ENCODE data around the gene TPK1. TPM values are rescaled to one million over a fixed set of nuclear protein-coding genes. Genes with fewer than 3 reads are reported as not detected.

Gene TPK1
- total RNA-seq, 1 experiment from 2014 or later = 3.1 TPM

- Histone ChIP-seq H4K5ac (ENCODE audit: insufficient read length, low read depth, low read length) (no peak within 1 kb of the TSS), H3K27ac (ENCODE audit: insufficient read length, low read depth, low read length) (no peak within 1 kb of the TSS), H3K23ac (ENCODE audit: insufficient read length, low read depth, low read length) (no peak within 1 kb of the TSS), H3K14ac (ENCODE audit: insufficient read depth, low read length) (no peak within 1 kb of the TSS), H3K23me2 (ENCODE audit: insufficient read length, low read depth, low read length, poor library complexity, severe bottlenecking) (no peaks in the 10 kb centered on the region), H2BK15ac (ENCODE audit: low read depth, low read length) (no peak within 1 kb of the TSS), H4K20me1 (ENCODE audit: control insufficient read depth, insufficient read depth, insufficient read length) (no peaks in the 10 kb centered on the region), H3K56ac (ENCODE audit: insufficient read length, low read depth, low read length) (no peak within 1 kb of the TSS), H2BK20ac (ENCODE audit: low read depth, low read length, poor library complexity, severe bottlenecking) (no peak within 1 kb of the TSS), H2BK120ac (ENCODE audit: low read depth, low read length, poor library complexity, severe bottlenecking) (no peak within 1 kb of the TSS), H3K4ac (ENCODE audit: low read depth, low read length) (no peak within 1 kb of the TSS), H2BK5ac (ENCODE audit: insufficient read length, low read length) (no peak within 1 kb of the TSS), H3K9ac (ENCODE audit: extremely low read depth, insufficient read length, low read length) (no peak within 1 kb of the TSS), H2AK5ac (ENCODE audit: insufficient read length, low read length) (no peak within 1 kb of the TSS), H3K79me1 (ENCODE audit: insufficient read depth, low read depth, low read length, poor library complexity, severe bottlenecking) (no peaks in the 10 kb centered on the region), H3T11ph (ENCODE audit: low read length) (no peak within 1 kb of the TSS), H3K18ac (ENCODE audit: insufficient read length, low read depth, low read length) (no peak within 1 kb of the TSS), H3K9me3 (ENCODE audit: control insufficient read depth, low read depth, low read length) (no peaks in the 10 kb centered on the region), H3K27me3 (ENCODE audit: insufficient read depth, low read length) (no peaks in the 10 kb centered on the region), H3K79me2 (ENCODE audit: insufficient read depth, low read length) (no peaks in the 10 kb centered on the region), H2AFZ (ENCODE audit: low read length) (no peak within 1 kb of the TSS), H3K4me2 (ENCODE audit: insufficient read depth, insufficient read length, low read length) (no peak within 1 kb of the TSS), H2BK12ac (ENCODE audit: insufficient read length, low read depth, low read length) (no peak within 1 kb of the TSS), H4K91ac (ENCODE audit: insufficient read length, low read depth, low read length) (no peak within 1 kb of the TSS), H3K4me1 (ENCODE audit: insufficient read depth, low read length) (no peaks in the 10 kb centered on the region), H4K8ac (replicated peaks; ENCODE audit: insufficient read length, low read depth, low read length) (no peak within 1 kb of the TSS)
- no CpG with 5 or more reads among the region's 39 CpGs for WGBS (ENCODE audit: extremely low coverage, insufficient read length, low lambda C conversion rate)
- Mint-ChIP-seq H3K27me3 (ENCODE audit: low read depth) (peaks cover 1% of the 10 kb centered on the region), H3K4me3 (no peak within 1 kb of the TSS), H3K27ac (no peak within 1 kb of the TSS; a peak in 1 of 7 replicates), H3K36me3 (ENCODE audit: insufficient read depth in 1 of 3, low read depth in 3 of 3) (no peaks in the 10 kb centered on the region), H3K4me1 (peaks cover 12% of the 10 kb centered on the region in 2 experiments), H3K9me3 (no peaks in the 10 kb centered on the region)
- DNase-seq = no peak
- TF ChIP-seq CTCF (conservative IDR thresholded peaks at IDR 0.05) = no peak
Measured at GRCh38 chr7:144403649-144404061, 432.2 kb downstream of the TPK1 start, which contains the start of gene NOBOX. NOBOX (minus strand) TSS chr7:144403693.

Data from H9 (cell line).